ENCODE data around the gene OR11G2. TPM values are rescaled to one million over a fixed set of nuclear protein-coding genes. Genes with fewer than 3 reads are reported as not detected.
"Not testable (repeated sequence)": the region's sequence is repeated elsewhere in the genome, so short reads cannot be mapped to it uniquely, and the experiment has no call there.

OR11G2 gene
- total and polyA plus RNA-seq, 2 donors (not counting 3 experiments of a cell fraction or from before 2014, with no cell fraction given): not detected

DNA sequence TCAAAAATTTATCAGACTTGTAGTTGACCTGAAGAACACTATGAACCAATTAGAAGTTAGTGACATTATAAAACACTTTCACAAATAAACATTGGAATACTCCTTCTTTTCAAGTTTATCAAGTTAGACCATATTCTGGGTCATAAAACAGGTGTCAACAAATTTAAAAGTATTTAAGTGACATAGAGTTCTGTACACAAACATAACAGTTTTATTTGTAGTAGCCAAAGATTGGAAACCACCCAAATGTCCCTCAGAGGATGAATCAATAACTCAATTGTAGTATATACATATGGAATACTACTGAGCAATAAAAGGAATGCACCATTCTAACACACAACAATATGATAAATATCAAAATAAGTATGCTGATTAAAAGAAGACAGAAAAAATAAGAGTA is 23.6 kb upstream of the OR11G2 start:
- intact Hi-C loops (cut with micrococcal nuclease) (no loop called here), dilution Hi-C loops (cut with MboI; ENCODE audit: extremely low pct_ligation_motif_present, low sequenced_read_pairs) (no loop called here)
- DNase-seq (ENCODE audit: low read depth, low spot score): no peak
- H3K9me1 ChIP-seq (replicated peaks; ENCODE audit: control insufficient read depth, extremely low read depth, insufficient read depth, low read length): no peaks in the 10 kb centered on the region
- no peak overlapping the region for H2AFZ ChIP-seq (ENCODE audit: low read depth, low read length)
- H3K9me3 ChIP-seq (replicated peaks; ENCODE audit: control insufficient read depth, insufficient read depth, low read length): no peaks in the 10 kb centered on the region
- POLR2A ChIA-PET: no interaction called here
- H4K20me1 ChIP-seq (replicated peaks; ENCODE audit: control insufficient read depth, extremely low read depth, insufficient read depth, low read length): no peaks in the 10 kb centered on the region
- H3K27me3 ChIP-seq (ENCODE audit: control insufficient read depth in 2 of 2, insufficient read depth in 2 of 2, low read length in 2 of 2): no peaks in the 10 kb centered on the region
- no peaks in the 10 kb centered on the region for H3K36me3 ChIP-seq (ENCODE audit: control insufficient read depth in 2 of 2, extremely low read depth in 1 of 2, insufficient read depth in 2 of 2, low read length in 2 of 2)
- no peak overlapping the region for H3K4me2 ChIP-seq (ENCODE audit: insufficient read depth, low read length)
- CTCF ChIA-PET: no interaction called here
- H3K4me3 ChIP-seq (replicated peaks in 1 of 3; ENCODE audit: insufficient read depth in 1 of 3, low read depth in 1 of 3, low read length in 3 of 3): no peak overlapping the region
- no peak overlapping the region for H3K27ac ChIP-seq (ENCODE audit: insufficient read depth, low read depth, low read length)
- TF ChIP-seq GATA2 (IDR thresholded peaks at IDR 0.05; ENCODE audit: insufficient read depth, insufficient read length, low read depth, low read length) (no peak), POLR2AphosphoS5 (IDR thresholded peaks at IDR 0.05; ENCODE audit: insufficient read depth, low read depth, low read length) (no peak), MAX (IDR thresholded peaks at IDR 0.05; ENCODE audit: insufficient read depth, insufficient read length) (no peak), JUN (IDR thresholded peaks at IDR 0.05; ENCODE audit: borderline replicate concordance, insufficient read depth, insufficient read length, low read depth) (no peak), MYC (IDR thresholded peaks at IDR 0.05; ENCODE audit: low read depth, low read length) (no peak), EZH2 (IDR thresholded peaks at IDR 0.05; ENCODE audit: borderline replicate concordance, low read depth, low read length, severe bottlenecking) (no peak), POLR2A (IDR thresholded peaks at IDR 0.05; ENCODE audit: low read depth, low read length) (no peak), FOS (IDR thresholded peaks at IDR 0.05; ENCODE audit: borderline replicate concordance, insufficient read depth, low read length) (no peak)
- TF ChIP-seq, protein P1, sequence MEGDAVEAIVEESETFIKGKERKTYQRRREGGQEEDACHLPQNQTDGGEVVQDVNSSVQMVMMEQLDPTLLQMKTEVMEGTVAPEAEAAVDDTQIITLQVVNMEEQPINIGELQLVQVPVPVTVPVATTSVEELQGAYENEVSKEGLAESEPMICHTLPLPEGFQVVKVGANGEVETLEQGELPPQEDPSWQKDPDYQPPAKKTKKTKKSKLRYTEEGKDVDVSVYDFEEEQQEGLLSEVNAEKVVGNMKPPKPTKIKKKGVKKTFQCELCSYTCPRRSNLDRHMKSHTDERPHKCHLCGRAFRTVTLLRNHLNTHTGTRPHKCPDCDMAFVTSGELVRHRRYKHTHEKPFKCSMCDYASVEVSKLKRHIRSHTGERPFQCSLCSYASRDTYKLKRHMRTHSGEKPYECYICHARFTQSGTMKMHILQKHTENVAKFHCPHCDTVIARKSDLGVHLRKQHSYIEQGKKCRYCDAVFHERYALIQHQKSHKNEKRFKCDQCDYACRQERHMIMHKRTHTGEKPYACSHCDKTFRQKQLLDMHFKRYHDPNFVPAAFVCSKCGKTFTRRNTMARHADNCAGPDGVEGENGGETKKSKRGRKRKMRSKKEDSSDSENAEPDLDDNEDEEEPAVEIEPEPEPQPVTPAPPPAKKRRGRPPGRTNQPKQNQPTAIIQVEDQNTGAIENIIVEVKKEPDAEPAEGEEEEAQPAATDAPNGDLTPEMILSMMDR (IDR thresholded peaks at IDR 0.05; ENCODE audit: extremely low read depth in 1 of 2, insufficient read depth in 1 of 2, low read depth in 1 of 2, low read length in 2 of 2): no peak
- no peak for FAIRE-seq
- H3K9ac ChIP-seq (replicated peaks; ENCODE audit: extremely low read depth, insufficient read depth, low read length): no peak overlapping the region
- H3K4me1 ChIP-seq (ENCODE audit: control insufficient read depth, extremely low read depth, insufficient read depth, low read length): no peaks in the 10 kb centered on the region
- BruUV-seq (replicated peaks): no TSS peak
- no peaks in the 10 kb centered on the region for H3K79me2 ChIP-seq (ENCODE audit: control insufficient read depth, insufficient read depth, low read length)

DNA sequence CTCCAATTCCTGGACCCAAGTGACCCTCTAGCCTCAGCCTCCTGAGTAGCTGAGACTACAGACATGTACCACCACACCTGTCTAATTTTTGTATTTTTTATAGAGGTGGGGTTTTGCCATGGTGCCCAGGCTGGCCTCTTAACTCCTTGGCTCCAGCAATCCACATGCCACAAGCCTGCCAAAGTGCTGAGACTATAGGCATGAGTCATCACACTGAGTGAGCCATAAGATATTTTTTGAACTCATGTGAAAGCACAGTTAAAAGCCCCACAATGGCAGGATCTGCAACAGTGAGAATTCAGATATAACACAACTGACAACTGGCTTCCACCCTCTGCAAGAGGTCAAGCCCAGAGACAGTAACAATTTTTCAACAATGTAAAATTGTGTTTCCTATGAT is 20.8 kb upstream of the OR11G2 start:
- H2AFZ ChIP-seq (ENCODE audit: low read depth, low read length); POLR2A ChIA-PET; intact Hi-C loops (cut with micrococcal nuclease); H3K27ac ChIP-seq (ENCODE audit: insufficient read depth, low read depth, low read length); CTCF ChIA-PET; H3K79me2 ChIP-seq (ENCODE audit: control insufficient read depth, insufficient read depth, low read length); H3K27me3 ChIP-seq (ENCODE audit: control insufficient read depth in 2 of 2, insufficient read depth in 2 of 2, low read length in 2 of 2); BruUV-seq (replicated peaks); H3K9ac ChIP-seq (replicated peaks; ENCODE audit: extremely low read depth, insufficient read depth, low read length); dilution Hi-C loops (cut with MboI; ENCODE audit: extremely low pct_ligation_motif_present, low sequenced_read_pairs); H3K36me3 ChIP-seq (ENCODE audit: control insufficient read depth in 2 of 2, extremely low read depth in 1 of 2, insufficient read depth in 2 of 2, low read length in 2 of 2); DNase-seq (ENCODE audit: low read depth, low spot score); H3K4me1 ChIP-seq (ENCODE audit: control insufficient read depth, extremely low read depth, insufficient read depth, low read length); FAIRE-seq; H3K4me2 ChIP-seq (ENCODE audit: insufficient read depth, low read length); H3K4me3 ChIP-seq (replicated peaks in 1 of 3; ENCODE audit: insufficient read depth in 1 of 3, low read depth in 1 of 3, low read length in 3 of 3); H3K9me3 ChIP-seq (replicated peaks; ENCODE audit: control insufficient read depth, insufficient read depth, low read length); H4K20me1 ChIP-seq (replicated peaks; ENCODE audit: control insufficient read depth, extremely low read depth, insufficient read depth, low read length); H3K9me1 ChIP-seq (replicated peaks; ENCODE audit: control insufficient read depth, extremely low read depth, insufficient read depth, low read length): not testable (repeated sequence)

DNA sequence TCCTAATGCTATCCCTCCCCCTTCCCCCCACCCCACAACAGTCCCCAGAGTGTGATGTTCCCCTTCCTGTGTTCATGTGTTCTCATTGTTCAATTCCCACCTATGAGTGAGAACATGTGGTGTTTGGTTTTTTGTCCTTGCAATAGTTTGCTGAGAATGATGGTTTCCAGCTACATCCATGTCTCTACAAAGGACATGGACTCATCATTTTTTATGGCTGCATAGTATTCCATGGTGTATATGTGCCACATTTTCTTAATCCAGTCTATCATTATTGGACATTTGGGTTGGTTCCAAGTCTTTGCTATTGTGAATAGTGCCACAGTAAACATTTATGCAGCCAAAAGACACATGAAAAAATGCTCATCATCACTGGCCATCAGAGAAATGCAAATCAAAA is 16.5 kb upstream of the OR11G2 start:
- CTCF ChIA-PET; dilution Hi-C loops (cut with MboI; ENCODE audit: extremely low pct_ligation_motif_present, low sequenced_read_pairs): not testable (repeated sequence)

More for the DNA sequence above, 16.5 kb upstream of the OR11G2 start:
- intact Hi-C loops (cut with micrococcal nuclease); H3K4me3 ChIP-seq (replicated peaks in 1 of 3; ENCODE audit: insufficient read depth in 1 of 3, low read depth in 1 of 3, low read length in 3 of 3); FAIRE-seq; DNase-seq (ENCODE audit: low read depth, low spot score); BruUV-seq (replicated peaks); H3K4me2 ChIP-seq (ENCODE audit: insufficient read depth, low read length); H3K79me2 ChIP-seq (ENCODE audit: control insufficient read depth, insufficient read depth, low read length); H3K27me3 ChIP-seq (ENCODE audit: control insufficient read depth in 2 of 2, insufficient read depth in 2 of 2, low read length in 2 of 2); H3K4me1 ChIP-seq (ENCODE audit: control insufficient read depth, extremely low read depth, insufficient read depth, low read length); H2AFZ ChIP-seq (ENCODE audit: low read depth, low read length); H3K36me3 ChIP-seq (ENCODE audit: control insufficient read depth in 2 of 2, extremely low read depth in 1 of 2, insufficient read depth in 2 of 2, low read length in 2 of 2); H4K20me1 ChIP-seq (replicated peaks; ENCODE audit: control insufficient read depth, extremely low read depth, insufficient read depth, low read length); POLR2A ChIA-PET; H3K27ac ChIP-seq (ENCODE audit: insufficient read depth, low read depth, low read length); H3K9ac ChIP-seq (replicated peaks; ENCODE audit: extremely low read depth, insufficient read depth, low read length); H3K9me1 ChIP-seq (replicated peaks; ENCODE audit: control insufficient read depth, extremely low read depth, insufficient read depth, low read length); H3K9me3 ChIP-seq (replicated peaks; ENCODE audit: control insufficient read depth, insufficient read depth, low read length): not testable (repeated sequence)
